ENCODE data around the gene PAPPA.

PAPPA gene

GRCh38 chr9:116337015-116337414, 183.4 kb downstream of the PAPPA start:
- CTCF ChIA-PET, result interaction anchor here (1.2 kb wide), 1 partner anchor 10 kb away, joined by 3 read pairs; no protein-coding TSS in a partner anchor
- DNase-seq (ENCODE audit: extremely low spot score), result no peak
- POLR2A ChIA-PET, result no interaction called here
- no peak for TF ChIP-seq CTCF (IDR thresholded peaks at IDR 0.05; ENCODE audit: control extremely low read depth, extremely low read depth, low read depth, missing control alignments)

GRCh38 chr9:116340270-116340669, 186.7 kb downstream of the PAPPA start:
- no peak for DNase-seq (ENCODE audit: extremely low spot score)
- no peak for TF ChIP-seq CTCF (IDR thresholded peaks at IDR 0.05; ENCODE audit: control extremely low read depth, extremely low read depth, low read depth, missing control alignments)
- ChIA-PET POLR2A (no interaction called here), CTCF (no interaction called here)

GRCh38 chr9:116342061-116342460, 188.5 kb downstream of the PAPPA start:
- DNase-seq (ENCODE audit: extremely low spot score), result no peak
- CTCF ChIA-PET, result no interaction called here
- POLR2A ChIA-PET, result no interaction called here

GRCh38 chr9:116342941-116343340, 189.3 kb downstream of the PAPPA start:
- ChIA-PET CTCF (interaction anchor here (1.0 to 1.5 kb wide), 2 partner anchors 14 to 44 kb away, joined by 3 to 6 read pairs; no protein-coding TSS in a partner anchor), POLR2A (no interaction called here)
- no peak for DNase-seq (ENCODE audit: extremely low spot score)

More at GRCh38 chr9:116342061-116342460, 188.5 kb downstream of the PAPPA start:
- no peak for TF ChIP-seq CTCF (IDR thresholded peaks at IDR 0.05; ENCODE audit: control extremely low read depth, extremely low read depth, low read depth, missing control alignments)

GRCh38 chr9:116344416-116344815, 190.8 kb downstream of the PAPPA start:
- DNase-seq (ENCODE audit: extremely low spot score), result no peak
- TF ChIP-seq CTCF (IDR thresholded peaks at IDR 0.05; ENCODE audit: control extremely low read depth, extremely low read depth, low read depth, missing control alignments), result no peak
- CTCF ChIA-PET, result no interaction called here
- POLR2A ChIA-PET, result no interaction called here

More at GRCh38 chr9:116342941-116343340, 189.3 kb downstream of the PAPPA start:
- TF ChIP-seq CTCF (IDR thresholded peaks at IDR 0.05; ENCODE audit: control extremely low read depth, extremely low read depth, low read depth, missing control alignments), result no peak

- CTCF ChIA-PET, result interaction anchor here (2.1 kb wide), 1 partner anchor 11 kb away, joined by 6 read pairs; no protein-coding TSS in a partner anchor
- POLR2A ChIA-PET, result no interaction called here
- TF ChIP-seq CTCF (IDR thresholded peaks at IDR 0.05; ENCODE audit: control extremely low read depth, extremely low read depth, low read depth, missing control alignments), result no peak
- DNase-seq (ENCODE audit: extremely low spot score), result no peak
Measured at GRCh38 chr9:116345393-116345792, 191.8 kb downstream of the PAPPA start.

GRCh38 chr9:116345817-116346216, 192.2 kb downstream of the PAPPA start:
- TF ChIP-seq CTCF (IDR thresholded peaks at IDR 0.05; ENCODE audit: control extremely low read depth, extremely low read depth, low read depth, missing control alignments), result no peak
- DNase-seq (ENCODE audit: extremely low spot score), result no peak
- POLR2A ChIA-PET, result no interaction called here
- CTCF ChIA-PET, result interaction anchor here (2.1 kb wide), 1 partner anchor 11 kb away, joined by 6 read pairs; no protein-coding TSS in a partner anchor

Measured in GM10248 (cell line).